ENCODE measurements around the gene TNFAIP2.
"Not testable (repeated sequence)": the region's sequence is repeated elsewhere in the genome, so short reads cannot be mapped to it uniquely, and the experiment has no call there.

Gene TNFAIP2

GRCh38 chr14:103155416-103155815 is 32.2 kb downstream of the TNFAIP2 start:
- not testable (repeated sequence) for DNase-seq (ENCODE audit: low spot score)

DNA sequence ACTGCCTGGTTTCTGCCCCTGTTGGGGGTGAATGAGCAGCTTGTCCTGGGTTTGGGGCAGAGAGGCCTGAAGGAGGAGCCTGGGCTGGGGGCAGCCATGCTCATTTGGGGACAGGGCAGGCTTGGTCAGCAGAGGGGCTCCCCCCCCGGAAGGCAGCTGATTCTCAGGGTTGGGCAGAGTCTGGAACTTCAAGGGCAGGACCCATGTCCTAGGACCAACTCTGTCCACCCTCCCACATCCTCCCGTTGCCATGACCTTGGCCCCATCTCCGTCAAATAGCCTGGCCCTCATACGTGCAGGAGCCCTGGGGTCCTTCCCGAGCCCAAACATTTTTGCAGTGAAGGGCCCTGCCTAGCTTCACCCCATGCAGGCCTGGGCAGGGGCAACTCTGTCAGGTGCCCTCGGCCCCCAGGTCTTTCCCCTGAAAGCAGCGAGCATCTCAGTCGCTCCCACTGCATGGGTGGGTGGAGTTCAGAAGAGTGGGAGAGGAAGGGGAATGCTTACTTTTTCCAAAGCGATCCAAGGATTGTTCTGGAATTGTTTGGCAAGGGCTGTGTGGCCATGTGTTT is 32.6 kb downstream of the TNFAIP2 start:
- no peak for DNase-seq (ENCODE audit: low spot score)

GRCh38 chr14:103156651-103157378 is 33.6 kb downstream of the TNFAIP2 start:
- no peak for DNase-seq (ENCODE audit: low spot score)

GRCh38 chr14:103157969-103158368 is 34.7 kb downstream of the TNFAIP2 start:
- no peak for DNase-seq (ENCODE audit: low spot score)

GRCh38 chr14:103158688-103159087 is 35.4 kb downstream of the TNFAIP2 start:
- no peak for DNase-seq (ENCODE audit: low spot score)

DNA sequence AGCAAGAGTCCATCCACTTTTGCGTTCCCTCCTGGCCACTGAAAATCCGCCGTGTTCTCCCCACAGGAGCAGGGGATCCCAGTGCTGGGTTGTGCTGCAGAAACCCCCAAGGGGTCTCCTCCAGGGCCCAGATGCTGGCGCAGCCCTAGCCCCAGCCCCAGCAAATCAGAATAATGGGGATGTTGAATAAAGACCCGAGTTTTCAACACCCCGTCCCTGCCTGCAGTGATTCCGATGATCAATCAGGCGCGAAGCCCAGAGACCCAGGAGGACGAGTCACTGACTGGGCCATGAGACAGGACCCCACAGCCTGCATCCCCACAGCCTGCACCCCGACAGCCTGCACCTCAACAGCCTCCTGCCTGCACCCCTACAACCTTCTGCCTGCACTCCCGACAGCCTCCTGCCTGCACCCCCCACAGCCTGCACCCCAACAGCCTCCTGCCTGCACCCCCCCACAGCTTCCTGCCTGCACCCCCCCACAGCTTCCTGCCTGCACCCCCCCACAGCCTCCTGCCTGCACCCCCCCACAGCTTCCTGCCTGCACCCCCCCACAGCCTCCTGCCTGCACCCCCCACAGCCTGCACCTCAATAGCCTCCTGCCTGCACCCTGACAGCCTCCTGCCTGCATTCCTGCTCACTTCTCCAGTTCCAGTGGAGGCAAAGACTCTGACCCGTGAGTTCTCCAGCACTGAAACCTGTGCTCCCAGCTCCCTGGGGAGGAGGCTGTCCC is 37.2 kb downstream of the TNFAIP2 start:
- DNase-seq (ENCODE audit: low spot score), result no peak

- no peak for DNase-seq (ENCODE audit: low spot score)
Observed at GRCh38 chr14:103161054-103161397, 37.8 kb downstream of the TNFAIP2 start.

GRCh38 chr14:103163199-103163598 is 39.9 kb downstream of the TNFAIP2 start:
- no peak for DNase-seq (ENCODE audit: low spot score)

GRCh38 chr14:103164006-103164405 is 40.7 kb downstream of the TNFAIP2 start:
- no peak for DNase-seq (ENCODE audit: low spot score)

DNA sequence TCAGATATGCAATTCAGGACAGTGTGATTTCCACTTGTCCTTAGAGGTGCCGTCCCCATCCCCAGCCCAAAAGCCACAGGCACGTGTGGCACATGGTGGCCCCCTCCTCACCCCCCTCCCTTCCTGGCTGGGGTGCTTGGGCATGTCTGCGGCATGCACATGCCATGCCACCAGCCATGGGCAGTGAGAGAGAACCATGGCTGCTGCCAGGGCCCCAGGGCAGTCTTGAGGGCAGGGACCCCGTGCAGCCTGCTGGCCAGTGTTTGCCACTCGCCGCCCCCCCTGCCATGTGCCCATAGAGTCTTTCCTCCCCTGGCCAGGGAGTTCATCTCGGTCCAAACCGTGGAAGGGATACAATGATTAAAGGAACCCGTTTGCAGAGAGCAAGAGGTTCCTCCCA is 41.5 kb downstream of the TNFAIP2 start:
- DNase-seq (ENCODE audit: low spot score), result no peak

DNA sequence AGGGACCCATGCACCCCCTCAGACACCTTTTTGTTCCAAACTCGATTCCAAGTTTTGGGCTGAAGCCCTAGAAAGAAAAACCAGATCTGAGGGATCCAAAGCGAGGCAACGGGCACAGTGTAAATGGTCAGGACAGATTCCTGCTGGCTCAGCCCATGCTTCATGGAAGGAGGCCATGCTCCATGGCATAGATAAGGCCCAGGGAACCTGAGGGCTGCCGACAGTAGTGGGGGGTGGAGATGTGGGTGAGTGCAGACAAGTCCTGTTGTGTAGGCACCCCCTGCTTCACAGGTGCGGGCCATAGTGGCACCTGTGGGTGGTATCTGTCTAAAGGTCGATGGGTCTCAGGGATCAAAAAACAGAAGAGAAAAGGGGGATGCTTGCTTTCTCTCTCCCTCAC is 42.1 kb downstream of the TNFAIP2 start:
- DNase-seq (ENCODE audit: low spot score), result no peak

- no peak for DNase-seq (ENCODE audit: low spot score)
Observed at GRCh38 chr14:103169954-103170353, 46.7 kb downstream of the TNFAIP2 start.

GRCh38 chr14:103171206-103171605 is 47.9 kb downstream of the TNFAIP2 start:
- not testable (repeated sequence) for DNase-seq (ENCODE audit: low spot score)

DNA sequence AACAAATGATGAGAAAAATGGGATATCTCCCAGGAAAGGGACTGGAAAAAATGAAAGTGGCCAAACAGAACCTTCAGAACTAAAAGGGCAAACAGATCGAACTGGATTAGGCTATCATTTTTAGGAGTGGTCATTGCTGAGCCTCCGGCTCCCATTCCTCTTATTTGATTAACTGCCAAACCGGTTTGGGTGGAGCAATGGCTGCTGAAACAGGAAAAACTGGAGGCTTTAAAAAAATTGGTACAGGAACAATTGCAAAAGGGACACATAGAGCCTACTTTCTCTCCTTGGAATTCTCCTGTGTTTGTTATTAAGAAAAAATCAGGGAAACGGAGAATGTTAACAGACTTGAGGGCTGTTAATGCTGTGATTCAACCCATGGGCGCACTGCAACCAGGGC is 49.7 kb downstream of the TNFAIP2 start:
- no peak for DNase-seq (ENCODE audit: low spot score)

GRCh38 chr14:103173887-103174286 is 50.6 kb downstream of the TNFAIP2 start:
- not testable (repeated sequence) for DNase-seq (ENCODE audit: low spot score)

DNA sequence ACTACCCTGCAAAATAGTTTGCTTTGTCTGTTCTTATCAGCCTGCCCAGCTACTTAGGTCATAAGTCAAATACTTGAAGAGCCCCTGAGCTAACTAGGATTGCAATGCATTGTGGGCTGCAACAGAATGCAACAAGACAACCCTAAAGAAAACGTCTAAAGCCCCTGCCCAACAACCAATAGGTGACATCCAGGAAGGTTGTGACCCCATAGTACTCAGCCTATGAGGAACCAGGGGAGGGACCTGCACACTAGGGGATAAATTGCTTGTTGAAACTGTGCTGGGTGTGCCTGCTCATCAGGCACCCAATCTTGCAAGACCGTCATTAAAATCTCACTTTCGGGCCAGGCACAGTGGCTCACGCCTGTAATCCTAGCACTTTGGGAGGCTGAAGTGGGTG is 52.9 kb downstream of the TNFAIP2 start:
- DNase-seq (ENCODE audit: low spot score), result not testable (repeated sequence)

- no peak for DNase-seq (ENCODE audit: low spot score)
Observed at GRCh38 chr14:103177376-103177775, 54.1 kb downstream of the TNFAIP2 start.

- no peak for DNase-seq (ENCODE audit: low spot score)
Observed at GRCh38 chr14:103178521-103178920, 55.3 kb downstream of the TNFAIP2 start.

- DNase-seq (ENCODE audit: low spot score), result no peak
Observed at GRCh38 chr14:103179094-103179493, 55.8 kb downstream of the TNFAIP2 start.

DNA sequence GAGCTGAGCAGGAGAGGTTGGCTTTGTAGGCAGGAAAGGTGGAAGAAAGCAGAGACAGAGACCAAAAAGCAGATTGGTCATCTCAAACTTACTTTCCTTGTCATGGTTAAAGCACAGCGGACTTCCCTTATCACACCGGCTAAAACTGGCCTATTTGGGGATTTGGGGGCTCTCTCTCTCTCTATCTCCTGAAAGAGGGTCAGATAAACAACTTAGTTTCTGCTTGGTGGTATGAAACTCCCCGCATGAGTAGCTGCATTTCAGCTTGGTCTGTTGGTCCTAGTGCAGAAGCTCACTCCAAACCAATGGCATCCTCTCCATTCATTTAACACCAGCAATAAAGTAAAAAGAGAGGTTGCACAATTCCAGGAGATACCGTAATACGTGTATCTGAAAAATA is 57.1 kb downstream of the TNFAIP2 start:
- no peak for DNase-seq (ENCODE audit: low spot score)

DNA sequence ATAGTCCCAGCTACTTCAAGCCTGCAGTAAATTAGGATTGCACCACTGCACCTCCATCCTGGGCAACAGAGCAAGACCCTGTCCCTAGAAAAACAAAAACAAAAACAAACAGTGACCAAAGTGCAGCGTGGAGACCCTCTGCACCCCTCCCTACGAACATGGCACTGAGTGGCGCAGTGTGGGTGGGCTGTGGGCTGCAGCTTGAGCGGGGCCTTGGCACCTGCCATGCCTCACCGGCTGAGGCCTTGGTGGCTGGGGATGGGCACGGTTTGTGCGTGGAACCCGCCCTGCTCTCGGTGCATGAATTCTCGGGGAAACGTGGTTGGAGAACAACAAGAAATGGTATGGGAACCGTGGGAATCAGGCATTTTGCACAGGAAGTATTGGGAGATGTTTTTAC is 60.8 kb downstream of the TNFAIP2 start:
- DNase-seq (ENCODE audit: low spot score), result no peak

DNA sequence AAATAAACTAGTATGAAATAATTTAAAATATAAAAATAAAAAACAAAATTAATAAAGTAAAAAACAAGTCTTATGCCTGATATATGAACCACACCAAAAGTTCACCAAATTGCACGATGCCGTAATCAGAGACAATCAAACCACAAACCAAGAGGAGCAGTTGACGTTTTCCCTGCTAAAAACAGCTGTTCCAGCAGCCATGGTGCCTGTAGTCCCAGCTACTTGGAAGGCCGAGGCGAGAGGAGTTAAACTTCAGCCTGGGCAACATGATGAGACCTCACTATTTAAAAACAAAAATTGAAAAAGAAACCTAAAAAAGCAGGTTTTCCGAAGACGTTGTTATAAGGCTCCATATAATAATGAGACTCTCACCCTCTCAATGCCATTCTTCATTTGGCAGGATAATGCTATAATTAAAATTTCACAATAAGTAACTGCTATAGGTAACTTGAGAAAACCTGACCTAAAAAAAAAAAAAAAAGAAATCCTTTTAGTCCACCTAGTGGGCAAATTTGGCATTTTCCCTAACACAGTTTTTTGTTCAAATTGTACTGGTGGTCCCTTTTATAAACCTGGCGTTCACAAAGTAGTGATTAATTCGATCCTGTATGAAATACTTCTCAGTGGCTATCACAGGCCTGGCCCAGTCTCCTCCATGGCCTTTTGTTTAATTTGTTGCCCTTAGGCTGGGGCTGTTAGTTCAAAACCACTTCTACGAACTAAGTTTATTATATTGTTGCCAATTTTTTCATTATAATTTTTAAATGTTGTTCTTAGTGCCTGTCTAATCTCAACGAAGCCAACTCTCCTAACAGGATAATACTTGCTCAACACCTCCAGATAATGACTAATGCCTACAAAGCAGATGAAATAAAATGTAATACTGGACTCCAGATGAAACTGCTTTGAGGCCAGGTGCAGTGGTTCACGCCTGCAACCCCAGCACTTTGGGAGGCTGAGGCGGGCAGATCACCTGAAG is 62.1 kb downstream of the TNFAIP2 start:
- DNase-seq (ENCODE audit: low spot score), result no peak

Data from putamen (tissue), 1 donor.